ENCODE data around the gene OR13C3.
"Not testable (repeated sequence)": the region's sequence is repeated elsewhere in the genome, so short reads cannot be mapped to it uniquely, and the experiment has no call there.

OR13C3 gene

GRCh38 chr9:104536756-104537155, at the start of gene OR13C3:
Gene OR13C3 (minus strand): TSS chr9:104536856. CDS start chr9:104536723, 133 bp downstream.
- DNase-seq: no peak

- DNase-seq: no peak
Observed at GRCh38 chr9:104580562-104580961, 43.9 kb upstream of the OR13C3 start.

- no peak for DNase-seq
Observed at GRCh38 chr9:104577263-104577662, 40.6 kb upstream of the OR13C3 start.

- no peak for DNase-seq
Observed at GRCh38 chr9:104575456-104575855, 38.8 kb upstream of the OR13C3 start.

GRCh38 chr9:104572612-104573011, 36.0 kb upstream of the OR13C3 start:
- DNase-seq: no peak

GRCh38 chr9:104568868-104569267, 32.2 kb upstream of the OR13C3 start, which contains the start of gene OR13C8:
Gene OR13C8 (plus strand): TSS chr9:104569168. CDS start chr9:104569168, 0 bp downstream.
- no peak for DNase-seq

- no peak for DNase-seq
Observed at GRCh38 chr9:104564358-104564757, 27.7 kb upstream of the OR13C3 start.

- no peak for DNase-seq
Observed at GRCh38 chr9:104556830-104557634, 20.4 kb upstream of the OR13C3 start.

- DNase-seq: no peak
Observed at GRCh38 chr9:104555521-104555920, 18.9 kb upstream of the OR13C3 start.

- DNase-seq: no peak
Observed at GRCh38 chr9:104553261-104553660, 16.6 kb upstream of the OR13C3 start.

GRCh38 chr9:104544644-104545043, 8.0 kb upstream of the OR13C3 start:
- no peak for DNase-seq

- no peak for DNase-seq
Observed at GRCh38 chr9:104539275-104539674, 2.6 kb upstream of the OR13C3 start.

- no peak for DNase-seq
Observed at GRCh38 chr9:104527109-104527508, 9.5 kb downstream of the OR13C3 start, which contains the start of gene OR13C4. Gene OR13C4 (minus strand): TSS chr9:104527209. CDS start chr9:104527209, 0 bp downstream.

- DNase-seq: not testable (repeated sequence)
Observed at GRCh38 chr9:104520241-104520640, 16.4 kb downstream of the OR13C3 start.

GRCh38 chr9:104514901-104515300, 21.8 kb downstream of the OR13C3 start:
- DNase-seq: no peak

GRCh38 chr9:104506565-104506964, 30.1 kb downstream of the OR13C3 start:
- DNase-seq: no peak

- no peak for DNase-seq
Observed at GRCh38 chr9:104503963-104504362, 32.7 kb downstream of the OR13C3 start, which contains the start of gene OR13F1. Gene OR13F1 (plus strand): TSS chr9:104504263. CDS start chr9:104504263, 0 bp downstream.

GRCh38 chr9:104503440-104503839, 33.2 kb downstream of the OR13C3 start:
- no peak for DNase-seq

GRCh38 chr9:104494808-104495207, 41.8 kb downstream of the OR13C3 start:
- DNase-seq: peak in 1 of 2 experiments; percentile 16

Data from NCI-H2081 (cell line).